Motor neuron (in vitro differentiated cells): ENCODE data around the gene SVIL. TPM values are rescaled to one million over a fixed set of nuclear protein-coding genes. Genes with fewer than 3 reads are reported as not detected.

Experiments
- ATAC-seq, 8 experiments: fragments of 200-7000 bp; cut with Tn5 transposase; replicated peaks in 6 of 8; 2 replicates each; pipeline ENCODE4 v1.8.0; 2021; ENCODE audit warnings: mild to moderate bottlenecking in 8 of 8, moderate library complexity in 8 of 8
- H3K27ac ChIP-seq, 2 donors: fragments of 250-450 bp; sonication (Bioruptor Pico); 2 replicates each; pipeline ENCODE4 v1.9.0; 2021; ENCODE audit warnings: antibody characterized with exemption in 2 of 2, mild to moderate bottlenecking in 2 of 2, moderate library complexity in 1 of 2
- H3K4me1 ChIP-seq, 2 donors: fragments of 250-450 bp; sonication (Bioruptor Pico); replicated peaks in 1 of 2; 2 replicates each; pipeline ENCODE4 v1.6.1; 2021; ENCODE audit warnings: antibody characterized with exemption in 2 of 2, mild to moderate bottlenecking in 2 of 2, moderate library complexity in 1 of 2
- H3K4me3 ChIP-seq, 5 donors: fragments of 250-450 bp; sonication (Bioruptor Pico); 2 replicates each; pipeline ENCODE4 v1.9.0; 2021; ENCODE audit warnings: antibody characterized with exemption in 5 of 5, mild to moderate bottlenecking in 5 of 5, moderate library complexity in 4 of 5
- WGBS, 10 experiments: fragments of 450-650 bp; shearing (Covaris generic); methylation state at CpG; one replicate each; pipeline ENCODE4 v1.0.0; 2022; 5-methylcytosine and 5-hydroxymethylcytosine counted together
- in situ Hi-C, 9 experiments: fragments of 400-800 bp; cut with MboI; loops; one replicate each; pipeline ENCODE4 v1.15.0; 2021; ENCODE audit warnings: low sequenced_read_pairs in 9 of 9, low pct_unique_long_range_greater_than_20kb in 2 of 9; ENCODE audit not compliant: unreplicated experiment in 9 of 9
- total RNA-seq, 8 experiments: library from RNA; unstranded; fragments of 300-600 nt; gene quantifications; 2 replicates each; pipeline versions ENCODE4 v1.2.3 to v1.2.4, GENCODE V29; 2022

SVIL gene
- total RNA-seq, 8 experiments from 2014 or later, result 10.4 to 128 (median 37.8) TPM

DNA sequence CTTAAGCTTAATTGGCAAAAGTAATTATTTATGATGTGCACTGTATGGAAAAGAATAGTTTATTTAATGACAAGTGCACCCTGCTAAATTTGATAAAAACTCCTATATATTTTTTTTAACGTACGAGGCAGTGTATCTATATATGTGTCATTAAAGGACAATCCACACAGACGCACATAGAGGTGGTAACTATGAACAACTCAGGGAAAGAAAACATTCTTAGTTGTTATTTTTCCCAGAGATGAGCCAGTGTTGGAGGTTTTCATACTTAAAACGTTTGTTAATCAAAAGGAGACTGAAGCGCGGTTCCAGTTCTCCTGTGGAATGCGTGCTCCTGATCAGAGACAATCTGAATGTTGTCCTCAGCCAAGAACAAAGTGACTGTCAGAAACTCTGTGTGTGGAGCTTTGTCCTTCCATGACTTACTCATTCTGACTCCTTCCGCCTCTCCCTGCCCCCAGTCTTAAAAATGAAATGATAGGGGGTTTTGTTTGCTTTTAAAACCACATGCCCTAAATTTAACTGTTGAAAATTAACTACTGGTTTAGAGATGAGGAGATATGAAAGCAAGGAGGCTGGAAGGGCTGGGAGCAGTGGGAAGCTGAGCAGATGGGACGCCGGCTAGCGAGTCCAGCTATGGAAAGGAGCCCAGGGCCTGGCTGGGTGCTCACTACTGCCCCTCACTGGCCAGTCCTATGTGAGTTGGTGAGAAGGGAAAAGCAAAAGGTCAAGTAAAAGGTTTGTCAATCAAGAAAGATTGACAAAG, 99.6 kb downstream of the SVIL start:
- Histone ChIP-seq H3K27ac (no peak overlapping the region), H3K4me1 (peaks cover 9 to 11% of the 10 kb centered on the region in 2 donors), H3K4me3 (no peak overlapping the region)
- 10 to 80% (median 47%) methylated on average over 2 to 11 of the region's 11 CpGs; no CpG with 5 or more reads in 2 of the 10 experiments for WGBS, 10 experiments
- peak in 7 of 8 experiments; percentile 7 to 85 (median 59) for ATAC-seq
- in situ Hi-C loops, result no loop called here

DNA sequence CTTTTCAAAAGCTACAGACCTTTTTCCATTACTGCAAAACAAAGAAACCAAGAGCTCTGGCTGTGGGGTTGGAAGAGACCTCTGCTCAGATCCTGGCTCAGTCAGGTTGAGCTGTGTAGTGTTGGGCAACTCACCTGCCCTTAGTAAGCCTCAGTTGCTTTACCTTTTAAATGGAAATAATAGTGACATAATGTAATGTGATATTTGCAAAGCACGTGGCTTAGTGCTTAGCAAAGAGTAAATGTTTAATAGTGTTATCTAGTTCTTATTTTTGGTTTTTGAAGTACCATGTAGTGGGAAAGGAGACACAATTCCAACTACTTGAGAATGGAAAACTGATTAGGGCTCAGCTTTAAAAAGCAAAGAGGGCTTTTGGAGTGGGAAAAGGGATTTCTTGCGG, 100.2 kb downstream of the SVIL start:
- WGBS, 10 experiments, result 80 to 100% (median 100%) methylated on average over 1 to 2 of the region's 2 CpGs; no CpG with 5 or more reads in 1 of the 10 experiments
- H3K27ac ChIP-seq, result no peak overlapping the region
- in situ Hi-C loops, result no loop called here
- ATAC-seq, result no peak
- H3K4me3 ChIP-seq, result no peak overlapping the region
- H3K4me1 ChIP-seq, result peaks cover 6 to 9% of the 10 kb centered on the region in 2 donors

DNA sequence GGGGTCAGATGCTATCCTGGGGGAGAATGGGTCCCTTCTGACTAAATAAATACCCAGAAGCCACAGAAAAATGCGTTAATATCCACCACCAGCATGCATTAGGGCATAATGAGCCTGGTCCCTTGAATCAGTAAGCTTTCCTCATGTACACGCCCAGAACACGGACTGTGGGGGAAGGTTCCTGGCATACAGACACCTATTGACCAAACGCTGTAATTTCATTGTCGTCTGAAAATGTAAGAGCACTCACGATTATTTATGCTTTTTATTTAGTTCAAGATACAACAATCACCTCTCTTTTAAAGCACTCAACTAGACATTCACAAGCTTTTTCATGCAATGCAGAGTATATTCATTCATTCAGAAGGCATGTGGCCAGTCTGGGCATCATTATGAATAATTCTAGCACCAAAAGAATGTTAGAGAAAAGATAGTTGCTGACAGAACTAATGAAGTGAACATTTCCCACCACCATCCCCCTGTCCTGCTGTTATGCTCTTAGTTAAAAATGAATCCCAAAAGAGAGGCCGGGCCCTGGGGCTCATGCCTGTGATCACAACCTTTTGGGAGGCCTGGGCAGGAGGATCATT, 101.0 kb downstream of the SVIL start:
- in situ Hi-C loops, result no loop called here
- 33 to 85% (median 57%) methylated on average over 1 to 7 of the region's 7 CpGs; no CpG with 5 or more reads in 1 of the 10 experiments for WGBS, 10 experiments
- no peak overlapping the region for H3K27ac ChIP-seq
- H3K4me1 ChIP-seq, result peaks cover 6 to 9% of the 10 kb centered on the region in 2 donors
- H3K4me3 ChIP-seq, result no peak overlapping the region
- peak in 5 of 8 experiments; percentile 18 to 51 (median 39) for ATAC-seq

DNA sequence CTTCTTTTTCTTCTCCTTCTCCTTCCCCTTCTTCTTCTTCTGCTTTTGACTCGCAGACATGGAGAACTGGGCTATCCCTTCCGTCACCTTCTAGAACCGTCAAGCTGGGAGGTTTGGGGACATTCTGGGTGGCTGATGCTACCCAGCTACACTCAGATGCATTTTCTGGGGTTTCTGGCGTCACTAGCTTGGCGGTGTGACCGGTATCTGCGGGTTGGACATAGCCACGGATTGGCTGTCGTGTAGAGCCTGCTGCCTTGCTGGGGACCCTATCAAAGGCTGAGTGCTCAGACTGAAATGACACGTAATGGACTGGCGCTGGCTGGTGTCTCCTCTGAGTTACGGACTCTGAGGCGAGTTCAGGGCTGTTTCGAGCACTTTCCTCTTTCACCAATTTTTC, 101.7 kb downstream of the SVIL start:
- in situ Hi-C loops, result no loop called here
- WGBS, 10 experiments, result 84 to 100% (median 97%) methylated on average over 2 to 11 of the region's 14 CpGs; no CpG with 5 or more reads in 2 of the 10 experiments
- ATAC-seq, result peak in 1 of 8 experiments; percentile 23
- Histone ChIP-seq H3K27ac (no peak overlapping the region), H3K4me3 (no peak overlapping the region), H3K4me1 (peaks cover 6 to 9% of the 10 kb centered on the region in 2 donors)

DNA sequence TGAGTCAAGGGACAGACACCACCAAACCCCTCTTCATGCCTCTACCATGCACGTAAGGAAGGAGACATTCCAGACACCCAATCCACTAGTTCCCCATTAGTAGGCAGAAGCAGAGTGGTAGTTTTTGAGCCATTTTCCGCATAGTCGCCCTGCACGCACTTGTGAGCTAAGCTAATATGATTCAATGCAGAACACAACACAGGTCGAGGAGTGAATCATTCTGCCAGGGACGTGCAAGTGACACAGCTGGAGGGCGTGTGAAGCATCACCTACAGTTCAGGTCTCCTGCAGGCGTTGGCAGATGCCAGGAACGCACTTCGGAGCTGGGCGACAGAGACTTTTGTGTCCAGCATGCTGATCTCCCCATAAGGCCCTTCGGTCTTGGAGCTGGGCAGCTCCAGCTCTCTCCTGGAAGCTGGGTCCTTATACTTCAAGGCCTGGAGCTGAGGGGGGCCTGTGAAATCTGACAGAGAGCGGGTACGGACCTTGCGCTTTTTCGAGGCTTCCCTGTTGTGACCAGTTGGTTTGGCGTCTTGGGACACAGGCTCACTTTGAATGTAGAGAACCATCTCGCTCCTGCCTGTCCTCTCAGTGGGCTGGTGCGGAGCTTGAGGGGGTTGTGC, 102.4 kb downstream of the SVIL start:
- in situ Hi-C loops, result no loop called here
- no peak overlapping the region for H3K4me3 ChIP-seq
- WGBS, 10 experiments, result 86 to 100% (median 97%) methylated on average over 1 to 9 of the region's 19 CpGs; no CpG with 5 or more reads in 3 of the 10 experiments
- peaks cover 6 to 9% of the 10 kb centered on the region in 2 donors for H3K4me1 ChIP-seq
- ATAC-seq, result no peak
- no peak overlapping the region for H3K27ac ChIP-seq

DNA sequence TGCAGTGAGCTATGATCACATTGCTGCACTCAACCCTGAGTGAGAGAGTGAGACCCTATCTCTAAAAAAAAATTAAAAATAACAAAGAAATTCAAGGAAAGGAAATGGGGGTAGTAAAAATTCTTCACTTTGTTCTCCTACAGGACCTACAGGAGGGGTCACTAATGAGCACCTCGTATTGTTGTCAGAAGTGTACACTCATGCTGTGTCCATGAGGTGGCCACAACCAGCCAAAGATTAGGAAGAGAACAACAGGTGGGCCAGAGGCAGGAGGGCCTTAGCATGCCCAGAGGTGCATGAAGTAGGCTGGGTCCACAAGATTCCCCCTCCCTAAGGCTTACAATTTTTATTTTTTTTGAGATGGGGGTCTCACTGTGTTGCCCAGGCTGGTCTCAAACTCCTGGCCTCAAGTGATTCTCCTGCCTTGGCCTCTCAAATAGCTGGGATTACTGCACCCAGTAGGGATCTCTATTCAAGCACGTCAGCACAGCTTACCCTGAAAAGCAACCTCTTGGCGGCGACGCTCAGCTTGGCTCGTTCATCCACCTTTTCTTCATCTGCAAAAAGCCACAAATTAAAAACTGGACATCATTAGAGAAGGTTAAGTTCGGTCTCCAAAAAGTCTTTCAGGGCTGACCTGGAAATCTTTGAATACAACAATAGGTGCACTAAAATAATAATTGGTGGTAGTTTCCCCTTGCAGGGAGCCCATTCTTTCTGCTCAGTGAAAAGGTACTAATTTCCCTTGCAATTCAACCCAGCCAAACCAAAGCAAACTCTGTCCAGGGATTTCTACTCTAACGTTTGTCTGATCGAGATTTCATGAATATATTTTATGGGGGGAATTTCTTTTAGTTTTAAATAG, 104.4 kb downstream of the SVIL start:
- ATAC-seq, result peak in 1 of 8 experiments; percentile 6

DNA sequence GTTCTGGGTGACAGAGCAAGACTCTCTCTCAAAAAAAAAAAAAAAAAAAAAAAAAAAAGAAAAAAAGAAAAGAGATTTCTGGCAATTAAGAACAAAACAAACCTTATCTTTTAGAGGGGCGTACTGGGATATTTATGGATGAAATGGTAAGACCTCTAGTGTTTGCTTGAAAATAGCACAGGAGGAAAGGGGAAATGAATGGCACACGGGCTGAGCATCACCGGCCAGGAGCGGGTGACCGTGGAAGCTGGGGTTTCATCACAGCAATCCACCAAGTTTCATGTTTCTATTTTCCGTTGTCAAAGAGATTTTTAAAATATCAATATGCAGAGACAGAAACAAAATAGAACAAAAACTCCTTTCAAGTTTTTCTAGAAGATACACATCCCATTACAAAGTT, 105.6 kb downstream of the SVIL start:
- in situ Hi-C loops, result no loop called here
- 79 to 100% (median 98%) methylated on average over 1 to 6 of the region's 6 CpGs for WGBS, 10 experiments

More for the DNA sequence above, 104.4 kb downstream of the SVIL start:
- no peak overlapping the region for H3K27ac ChIP-seq
- 26 to 83% (median 43%) methylated on average over 2 to 7 of the region's 9 CpGs for WGBS, 10 experiments
- H3K4me1 ChIP-seq, result peaks cover under 1 to 9% of the 10 kb centered on the region in 2 donors
- H3K4me3 ChIP-seq, result no peak overlapping the region
- in situ Hi-C loops, result no loop called here

DNA sequence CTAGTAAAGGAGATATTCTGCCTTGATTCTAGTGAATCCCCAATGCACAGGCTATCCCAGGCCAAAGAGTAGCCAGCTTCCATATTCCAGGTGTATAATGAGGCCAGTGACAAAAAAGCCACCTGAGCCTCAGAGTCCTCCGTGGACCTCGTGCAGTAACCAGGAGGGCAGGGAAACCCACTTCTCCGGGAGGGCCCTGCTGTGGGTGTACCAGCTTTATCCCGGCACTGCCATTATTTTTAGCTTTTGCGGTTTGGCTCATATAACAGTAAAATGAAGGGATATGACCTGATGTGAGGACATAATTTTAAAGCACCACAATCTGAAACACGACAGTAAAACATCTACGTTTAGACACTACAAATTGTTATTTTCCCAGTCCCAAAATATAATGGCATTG, 109.0 kb downstream of the SVIL start:
- no peak for ATAC-seq
- 73 to 100% (median 95%) methylated on average over 2 to 7 of the region's 7 CpGs for WGBS, 10 experiments
- Histone ChIP-seq H3K4me1 (peaks cover 5 to 7% of the 10 kb centered on the region in 2 donors), H3K4me3 (no peak overlapping the region), H3K27ac (no peak overlapping the region)
- in situ Hi-C loops, result no loop called here

More for the DNA sequence above, 105.6 kb downstream of the SVIL start:
- Histone ChIP-seq H3K4me1 (peaks cover 0 to 9% of the 10 kb centered on the region in 2 donors), H3K27ac (no peak overlapping the region), H3K4me3 (no peak overlapping the region)
- no peak for ATAC-seq

DNA sequence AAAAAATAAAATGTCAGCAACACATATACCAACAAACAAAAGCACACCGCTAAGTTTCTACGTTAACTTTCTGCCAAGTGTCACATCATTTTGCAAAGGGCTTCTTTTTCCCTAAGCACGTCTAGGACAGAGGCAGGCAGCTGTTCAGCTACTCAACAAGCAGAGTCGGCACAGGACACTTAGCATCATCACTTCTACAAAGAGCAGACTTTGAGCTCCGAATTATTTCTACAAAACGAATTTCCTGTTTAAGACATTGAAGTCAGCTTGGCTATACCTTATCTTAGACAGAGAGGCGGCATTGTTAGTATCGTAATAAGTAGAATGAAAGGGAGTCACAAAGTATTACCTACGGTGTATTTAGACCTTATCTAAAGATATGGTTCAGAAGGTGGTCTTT, 110.1 kb downstream of the SVIL start:
- peaks cover 5 to 7% of the 10 kb centered on the region in 2 donors for H3K4me1 ChIP-seq
- in situ Hi-C loops, result no loop called here
- 81 to 100% (median 98%) methylated on average over 2 to 7 of the region's 9 CpGs; no CpG with 5 or more reads in 1 of the 10 experiments for WGBS, 10 experiments
- no peak overlapping the region for H3K4me3 ChIP-seq
- H3K27ac ChIP-seq, result no peak overlapping the region
- no peak for ATAC-seq

DNA sequence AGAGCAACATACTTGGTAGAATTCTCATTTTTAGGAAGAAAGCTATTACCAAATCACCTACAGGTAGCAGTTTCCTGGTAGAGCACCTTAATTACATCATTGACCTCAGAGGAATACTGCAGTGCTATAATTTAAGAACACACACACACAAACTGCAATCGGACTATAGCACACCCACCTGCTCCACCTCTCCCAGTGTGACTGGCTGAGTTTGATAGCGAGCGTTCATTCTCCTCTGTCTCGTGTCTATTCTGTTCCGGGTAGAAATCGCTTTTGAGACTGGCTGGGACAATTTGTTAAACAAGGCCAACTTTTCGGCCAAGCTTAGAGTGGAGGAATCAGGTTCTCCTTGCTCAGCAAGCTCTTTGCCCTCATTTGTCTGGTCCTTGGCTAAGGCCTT, 110.5 kb downstream of the SVIL start:
- Histone ChIP-seq H3K4me1 (peaks cover 5 to 7% of the 10 kb centered on the region in 2 donors), H3K27ac (no peak overlapping the region), H3K4me3 (no peak overlapping the region)
- in situ Hi-C loops, result no loop called here
- WGBS, 10 experiments, result 60 to 100% (median 86%) methylated on average over 2 to 7 of the region's 7 CpGs; no CpG with 5 or more reads in 3 of the 10 experiments
- ATAC-seq, result no peak

DNA sequence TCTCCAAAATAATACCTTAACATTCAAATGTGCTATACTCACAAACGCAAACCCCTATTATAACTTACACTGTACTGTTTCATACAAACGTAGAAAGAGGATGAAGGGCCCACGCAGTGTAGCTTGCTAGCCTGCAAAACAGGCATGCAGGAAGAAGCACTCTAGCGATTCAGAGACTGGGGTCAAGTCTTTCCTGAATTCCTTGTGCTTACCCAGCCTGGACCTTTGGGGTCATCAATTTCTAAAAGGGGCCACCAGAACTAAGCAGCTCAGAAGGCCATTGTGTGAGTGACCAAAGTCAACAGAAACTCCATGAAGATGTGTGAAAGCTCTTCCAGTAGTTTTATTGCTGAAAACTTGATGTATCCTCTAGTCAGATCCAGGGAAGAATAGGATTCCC, 111.9 kb downstream of the SVIL start:
- in situ Hi-C loops, result no loop called here
- Histone ChIP-seq H3K4me1 (peaks cover 5 to 7% of the 10 kb centered on the region in 2 donors), H3K4me3 (no peak overlapping the region), H3K27ac (no peak overlapping the region)
- ATAC-seq, result no peak
- WGBS, 10 experiments, result 20 to 83% (median 58%) methylated on average over 1 to 4 of the region's 4 CpGs; no CpG with 5 or more reads in 5 of the 10 experiments

DNA sequence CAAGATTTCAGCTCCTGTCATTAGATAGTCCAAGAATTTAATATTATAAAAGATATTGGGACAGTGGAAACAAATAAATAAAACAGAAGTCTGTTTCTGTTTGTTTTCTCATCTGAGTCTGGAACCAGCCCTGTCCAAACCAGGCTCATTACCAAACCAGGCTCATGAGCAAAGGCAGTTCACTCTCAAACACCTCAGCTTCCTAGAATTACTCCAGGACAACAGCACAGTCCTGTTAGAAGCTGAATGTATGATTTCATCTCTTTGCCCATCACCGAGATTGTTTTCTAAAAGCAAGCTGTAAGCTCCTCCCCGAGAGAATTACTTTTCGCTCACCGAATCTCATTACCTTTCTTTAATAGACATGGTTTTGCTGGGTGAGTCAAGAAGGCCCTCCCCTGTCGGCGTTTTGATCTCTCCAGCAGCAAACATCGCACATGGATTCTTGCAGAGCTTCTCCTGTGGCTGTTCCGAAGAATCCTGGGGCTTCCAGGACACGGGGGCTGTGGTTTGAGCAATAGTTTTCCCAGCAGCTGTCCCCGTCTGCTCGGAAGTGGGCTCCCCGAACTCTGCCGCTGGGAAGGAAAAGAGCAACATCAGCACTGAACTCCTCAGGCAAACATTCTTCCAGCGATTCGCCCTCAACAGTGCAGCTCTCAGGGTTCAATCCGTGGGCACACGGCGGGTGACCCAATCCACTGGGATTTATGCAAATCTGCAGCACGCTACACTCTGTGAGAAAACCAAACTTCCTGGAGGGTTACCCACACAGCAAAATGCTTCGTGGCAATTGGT, 112.5 kb downstream of the SVIL start:
- ATAC-seq, result peak in 6 of 8 experiments; percentile 15 to 73 (median 58)
- in situ Hi-C loops, result no loop called here
- 32 to 93% (median 79%) methylated on average over 2 to 13 of the region's 20 CpGs; no CpG with 5 or more reads in 3 of the 10 experiments for WGBS, 10 experiments

More for the DNA sequence above, 112.5 kb downstream of the SVIL start:
- peak overlapping the region in 1 of 2 donors; percentile 24 for H3K27ac ChIP-seq
- no peak overlapping the region for H3K4me3 ChIP-seq
- peaks cover 5 to 7% of the 10 kb centered on the region in 2 donors for H3K4me1 ChIP-seq
